Stimulated activated naive CD8-positive, alpha-beta T cell treated with anti-CD3 and anti-CD28 coated beads, Interleukin-15, Interleukin-2, amounts not matched to agents 100 ng/mL and 50 ng/mL, for 24 hours (primary cell): ENCODE measurements around the gene CRABP2.

Source experiments
- H3K27ac Mint-ChIP-seq: one replicate; pipeline ENCODE4 v1.8.0; 2021; ENCODE audit warnings: mild to moderate bottlenecking, mixed read lengths
- H3K27me3 Mint-ChIP-seq: one replicate; pipeline ENCODE4 v1.8.0; 2021; ENCODE audit warnings: mixed read lengths
- H3K36me3 Mint-ChIP-seq: one replicate; pipeline ENCODE4 v1.8.0; 2021; ENCODE audit warnings: low read depth, mixed read lengths
- H3K4me1 Mint-ChIP-seq: one replicate; pipeline ENCODE4 v1.8.0; 2021; ENCODE audit warnings: low read depth, mixed read lengths
- H3K4me3 Mint-ChIP-seq: one replicate; pipeline ENCODE4 v1.8.0; 2021; ENCODE audit warnings: mild to moderate bottlenecking, mixed read lengths
- H3K9me3 Mint-ChIP-seq: one replicate; pipeline ENCODE4 v1.8.0; 2021; ENCODE audit warnings: mixed read lengths

CRABP2 gene

DNA sequence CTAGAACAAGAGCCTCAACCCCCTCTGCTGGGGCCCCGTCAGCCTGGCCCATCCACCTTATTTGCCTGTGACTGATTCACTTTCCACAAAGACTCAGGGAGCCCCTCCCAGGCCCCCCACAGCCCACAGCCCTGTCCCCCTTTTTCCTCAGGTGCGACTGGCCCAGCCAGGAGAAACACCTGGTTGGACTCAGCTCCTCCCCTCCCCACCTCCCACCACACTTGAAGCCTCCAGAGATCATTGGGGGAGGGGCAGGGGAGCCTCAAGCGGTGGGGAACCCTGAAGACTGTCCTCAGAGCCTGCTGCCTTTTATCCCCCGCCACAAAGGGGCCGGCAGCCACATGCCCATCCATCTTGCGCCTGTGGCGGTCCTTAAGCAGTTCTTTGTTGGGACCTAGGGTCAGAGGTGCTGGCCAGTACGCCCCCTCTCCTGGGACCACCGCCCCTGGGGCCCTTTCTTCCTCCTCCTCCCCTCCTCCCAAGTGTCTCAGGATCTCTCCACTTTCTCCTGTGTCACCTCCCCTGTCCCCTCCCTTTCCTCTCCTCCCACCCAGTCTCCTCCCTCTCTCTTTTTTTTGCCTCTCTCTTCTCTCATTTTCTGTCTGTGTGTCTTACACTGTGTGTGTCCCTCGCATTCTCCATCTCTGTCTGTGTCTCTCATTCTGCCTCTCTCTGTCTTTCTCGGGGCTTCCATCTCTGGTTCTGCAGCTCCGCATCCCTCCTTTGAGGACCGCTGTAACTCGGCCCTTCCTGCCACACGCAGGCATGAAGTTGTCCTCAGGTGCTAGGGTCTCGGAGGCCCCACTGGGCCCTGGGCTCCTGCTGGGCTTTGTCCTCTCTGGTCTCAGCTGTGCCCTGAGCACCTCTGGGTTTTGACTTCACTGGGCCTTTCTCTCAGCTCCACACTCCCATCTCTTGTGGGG is 12.2 kb downstream of the CRABP2 start:
- Mint-ChIP-seq H3K36me3 (no peaks in the 10 kb centered on the region), H3K27me3 (peaks cover 65% of the 10 kb centered on the region), H3K4me1 (peaks cover 17% of the 10 kb centered on the region), H3K9me3 (no peaks in the 10 kb centered on the region), H3K4me3 (no peak overlapping the region), H3K27ac (no peak overlapping the region)

DNA sequence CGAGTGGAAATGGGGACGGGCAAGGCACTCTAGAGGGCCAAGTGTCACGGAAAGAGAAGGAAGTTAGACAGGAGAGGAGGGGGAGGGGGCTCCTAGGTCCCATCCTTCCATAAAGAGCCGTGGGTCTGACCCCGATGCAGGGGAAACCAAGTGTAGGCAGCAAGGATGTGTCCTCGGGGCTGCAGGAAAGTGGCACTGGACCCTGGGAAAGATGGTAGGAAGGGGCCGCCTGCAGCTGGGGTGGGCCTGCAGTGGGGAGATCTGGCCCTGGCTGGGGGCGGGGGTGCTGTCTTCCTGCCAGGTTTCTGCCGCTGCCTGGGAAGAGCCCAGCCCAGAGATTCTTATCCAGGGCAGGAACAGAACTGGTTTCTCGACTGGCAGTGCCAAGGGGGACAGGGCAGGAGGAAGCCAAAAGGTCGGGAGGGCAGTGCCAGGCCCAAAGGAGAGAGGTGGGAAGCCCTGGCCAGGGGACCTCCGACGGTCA is 12.9 kb downstream of the CRABP2 start:
- H3K4me3 Mint-ChIP-seq = no peak overlapping the region
- no peak overlapping the region for H3K27ac Mint-ChIP-seq
- peaks cover 66% of the 10 kb centered on the region for H3K27me3 Mint-ChIP-seq
- no peaks in the 10 kb centered on the region for H3K36me3 Mint-ChIP-seq
- H3K9me3 Mint-ChIP-seq = no peaks in the 10 kb centered on the region
- peaks cover 17% of the 10 kb centered on the region for H3K4me1 Mint-ChIP-seq

DNA sequence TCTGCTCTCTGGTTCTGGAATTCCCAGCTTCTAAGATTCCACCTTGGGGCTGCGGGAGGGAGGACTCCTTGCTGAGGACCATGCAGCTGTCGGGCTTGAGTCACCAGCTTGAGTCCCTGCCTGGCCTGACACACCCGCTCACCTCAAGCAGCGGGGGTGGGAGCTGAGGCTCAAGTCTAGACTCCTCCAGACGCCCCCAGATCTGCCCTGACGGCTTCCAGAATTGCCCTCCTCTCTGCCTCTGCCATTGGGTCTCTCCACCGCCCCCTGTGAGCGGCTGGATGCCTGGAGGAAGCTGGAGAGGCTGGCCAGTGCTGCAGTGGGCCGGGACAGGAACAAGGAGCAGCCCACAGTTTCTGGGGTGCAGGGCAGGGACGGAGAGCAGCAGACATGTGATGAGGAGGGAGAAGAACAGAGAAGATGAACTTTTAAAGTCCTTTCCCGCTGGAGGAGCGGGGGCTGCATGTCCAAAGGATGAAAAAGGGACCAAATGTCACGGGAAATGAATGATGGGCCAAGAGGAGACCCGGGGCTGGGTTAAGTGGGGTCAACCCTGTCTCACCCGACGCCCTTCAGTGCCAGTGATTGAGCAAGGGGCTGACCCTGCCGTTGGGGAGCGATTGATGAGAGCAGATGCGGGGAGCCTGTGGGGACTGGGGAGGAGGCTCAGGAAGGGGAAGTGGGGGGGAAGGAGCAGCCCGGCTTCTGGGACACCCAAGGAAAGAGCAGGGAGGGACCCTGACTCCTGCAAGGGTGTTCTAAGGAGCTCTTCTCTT is 13.5 kb downstream of the CRABP2 start:
- Mint-ChIP-seq H3K4me3 (no peak overlapping the region), H3K27ac (no peak overlapping the region), H3K4me1 (peaks cover 17% of the 10 kb centered on the region), H3K36me3 (no peaks in the 10 kb centered on the region), H3K27me3 (peaks cover 61% of the 10 kb centered on the region), H3K9me3 (no peaks in the 10 kb centered on the region)

DNA sequence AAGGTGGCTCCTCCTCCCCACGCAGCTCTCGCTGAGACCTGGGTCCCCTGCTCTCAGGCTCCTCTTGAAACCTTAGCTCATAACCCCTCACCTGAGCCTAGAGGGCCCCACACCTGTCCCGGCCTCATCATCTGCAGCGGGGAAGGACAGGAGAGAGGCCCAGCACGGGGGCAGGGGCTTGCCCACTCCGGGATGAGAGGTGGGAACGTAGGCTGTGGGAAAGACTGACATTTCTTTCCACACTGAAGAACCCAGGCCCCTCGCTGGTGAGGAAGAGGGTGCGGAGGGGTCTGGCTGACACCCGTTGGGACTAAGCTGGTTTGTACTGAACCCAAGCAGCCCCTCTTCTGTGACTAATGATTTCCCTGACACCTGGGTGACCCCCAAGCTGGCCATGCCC is 14.2 kb downstream of the CRABP2 start:
- no peaks in the 10 kb centered on the region for H3K36me3 Mint-ChIP-seq
- H3K4me1 Mint-ChIP-seq = peaks cover 17% of the 10 kb centered on the region
- no peak overlapping the region for H3K4me3 Mint-ChIP-seq
- no peaks in the 10 kb centered on the region for H3K9me3 Mint-ChIP-seq
- peaks cover 56% of the 10 kb centered on the region for H3K27me3 Mint-ChIP-seq
- H3K27ac Mint-ChIP-seq = no peak overlapping the region

DNA sequence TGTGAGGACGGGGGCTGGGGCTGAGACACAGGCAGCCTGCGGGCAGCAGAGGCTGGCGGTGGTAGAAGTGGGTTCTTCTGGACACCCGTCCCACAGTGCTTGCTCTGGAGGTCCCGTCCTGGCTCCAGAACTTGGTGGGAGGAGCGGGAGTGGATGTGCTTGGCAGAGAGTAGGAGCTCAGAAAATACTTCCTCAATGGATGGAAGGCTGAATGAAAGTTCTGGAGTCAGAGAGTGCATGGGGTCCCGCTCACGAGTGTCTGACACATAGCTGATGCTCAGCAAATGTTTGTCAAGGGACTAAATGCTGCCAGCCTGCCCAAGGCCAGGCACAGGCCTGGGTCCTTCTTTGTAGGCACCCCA is 14.7 kb downstream of the CRABP2 start:
- Mint-ChIP-seq H3K4me1 (peaks cover 17% of the 10 kb centered on the region), H3K27me3 (peaks cover 56% of the 10 kb centered on the region), H3K36me3 (no peaks in the 10 kb centered on the region), H3K27ac (no peak overlapping the region), H3K9me3 (no peaks in the 10 kb centered on the region), H3K4me3 (no peak overlapping the region)

DNA sequence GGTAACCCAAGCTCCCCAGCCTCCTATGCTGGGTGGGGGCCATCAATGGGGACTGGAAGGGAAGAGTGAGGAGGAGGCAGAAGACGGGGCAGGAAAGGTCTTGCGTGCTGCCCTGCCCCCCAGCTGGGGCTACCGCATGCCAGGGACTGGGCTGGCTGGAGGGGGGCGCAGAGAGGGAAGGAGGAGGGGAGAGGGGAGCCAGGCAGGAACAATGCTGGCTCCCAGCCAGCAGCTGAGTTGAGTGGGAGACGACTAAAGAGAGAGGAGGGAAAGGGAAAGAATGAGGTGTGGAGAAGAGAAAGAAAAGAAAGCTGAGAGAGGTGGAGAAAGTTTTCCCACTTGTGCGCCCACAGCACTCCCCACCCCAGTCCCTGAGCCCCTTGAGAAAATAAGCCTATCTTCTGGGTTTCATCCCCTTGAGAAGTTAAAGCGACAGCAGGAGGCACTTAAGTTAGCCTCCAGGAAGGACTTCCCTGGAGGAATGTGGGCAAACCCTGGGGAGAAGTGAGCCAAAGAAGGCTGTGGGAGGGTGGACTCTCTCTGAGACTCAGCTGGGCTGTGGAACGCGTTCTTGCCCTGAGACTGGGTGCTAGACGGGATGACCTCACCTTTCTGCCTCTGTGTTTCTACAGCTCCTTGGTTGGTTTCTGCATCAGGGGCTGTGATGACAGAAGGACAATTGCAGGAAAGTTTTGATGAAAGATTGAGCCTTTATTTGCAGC is 15.3 kb downstream of the CRABP2 start:
- Mint-ChIP-seq H3K4me3 (no peak overlapping the region), H3K27me3 (peaks cover 56% of the 10 kb centered on the region), H3K4me1 (peaks cover 17% of the 10 kb centered on the region), H3K36me3 (no peaks in the 10 kb centered on the region), H3K27ac (no peak overlapping the region), H3K9me3 (no peaks in the 10 kb centered on the region)

DNA sequence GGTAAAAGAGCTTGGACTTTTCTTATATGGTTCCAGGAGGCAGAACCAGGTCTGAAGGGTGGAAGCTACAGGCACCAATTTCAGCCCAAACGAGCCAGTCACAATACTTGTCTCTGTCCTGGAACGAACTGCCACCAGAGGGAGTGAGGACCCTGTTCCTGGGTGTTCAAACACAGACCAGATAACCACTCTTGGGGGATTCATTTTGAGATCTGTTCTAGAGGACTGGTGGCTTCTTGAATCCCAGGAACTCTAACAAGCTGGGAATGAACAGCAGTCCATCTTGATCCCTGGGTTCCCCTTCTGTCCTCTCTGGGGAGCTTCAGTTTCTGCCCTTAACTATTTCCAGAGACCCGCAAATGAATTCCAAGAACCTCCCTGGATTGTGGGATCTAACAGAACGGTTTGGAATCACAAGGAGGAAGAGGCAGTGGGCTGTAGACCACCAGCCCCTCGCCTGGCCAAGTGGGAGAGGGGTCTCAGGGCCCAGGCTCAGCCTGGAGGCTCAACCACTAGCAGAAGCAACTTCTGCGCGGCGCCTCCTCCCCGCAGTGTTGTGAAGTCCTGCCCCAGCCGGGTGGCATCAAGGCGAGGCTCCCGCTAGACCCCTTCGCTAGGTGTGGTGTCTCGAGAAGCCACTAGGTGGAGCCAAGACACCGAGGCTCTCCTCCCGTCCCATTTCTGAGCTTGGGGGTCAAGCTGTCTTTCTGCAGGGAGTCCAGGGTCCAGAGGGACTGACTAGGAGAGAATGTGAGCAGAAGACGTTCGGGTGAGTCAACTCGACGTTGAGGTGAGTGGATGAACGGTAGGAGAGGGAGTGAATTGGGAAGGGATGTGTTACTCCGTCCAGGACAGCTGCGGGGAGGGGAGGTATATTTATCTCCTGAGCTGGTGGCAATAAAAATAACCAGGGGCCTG is 16.1 kb downstream of the CRABP2 start:
- Mint-ChIP-seq H3K4me3 (no peak overlapping the region), H3K27me3 (peaks cover 55% of the 10 kb centered on the region), H3K4me1 (peaks cover 23% of the 10 kb centered on the region), H3K36me3 (no peaks in the 10 kb centered on the region), H3K9me3 (no peaks in the 10 kb centered on the region), H3K27ac (no peak overlapping the region)

DNA sequence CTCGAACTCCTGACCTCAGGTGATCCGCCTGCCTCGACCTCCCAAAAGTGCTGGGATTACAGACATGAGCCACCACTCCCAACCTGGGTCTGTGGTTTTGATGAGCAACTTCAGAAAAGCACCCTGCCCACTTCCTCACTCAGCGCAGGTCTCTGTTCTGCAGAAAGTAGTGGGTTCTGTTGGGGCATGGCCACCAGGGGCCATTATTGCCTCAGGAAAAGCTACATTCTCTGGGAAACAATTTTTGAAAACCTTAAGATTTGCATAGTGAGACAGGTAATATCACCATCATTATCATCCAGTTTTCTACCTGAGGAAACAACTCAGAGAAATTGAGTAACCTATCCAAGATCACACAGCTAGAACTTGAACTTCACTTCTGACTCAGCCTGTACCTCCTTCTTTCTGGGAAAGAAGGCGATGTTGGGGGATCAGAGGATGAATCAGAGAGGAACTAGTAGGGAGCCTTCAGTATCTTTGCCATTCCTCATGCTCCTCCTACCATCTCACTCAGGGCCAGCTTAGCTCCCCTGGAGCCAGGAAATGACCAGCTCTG is 21.1 kb downstream of the CRABP2 start:
- H3K9me3 Mint-ChIP-seq = no peaks in the 10 kb centered on the region
- H3K4me3 Mint-ChIP-seq = no peak overlapping the region
- peaks cover 35% of the 10 kb centered on the region for H3K27me3 Mint-ChIP-seq
- no peaks in the 10 kb centered on the region for H3K36me3 Mint-ChIP-seq
- H3K27ac Mint-ChIP-seq = no peak overlapping the region
- H3K4me1 Mint-ChIP-seq = peaks cover 19% of the 10 kb centered on the region

DNA sequence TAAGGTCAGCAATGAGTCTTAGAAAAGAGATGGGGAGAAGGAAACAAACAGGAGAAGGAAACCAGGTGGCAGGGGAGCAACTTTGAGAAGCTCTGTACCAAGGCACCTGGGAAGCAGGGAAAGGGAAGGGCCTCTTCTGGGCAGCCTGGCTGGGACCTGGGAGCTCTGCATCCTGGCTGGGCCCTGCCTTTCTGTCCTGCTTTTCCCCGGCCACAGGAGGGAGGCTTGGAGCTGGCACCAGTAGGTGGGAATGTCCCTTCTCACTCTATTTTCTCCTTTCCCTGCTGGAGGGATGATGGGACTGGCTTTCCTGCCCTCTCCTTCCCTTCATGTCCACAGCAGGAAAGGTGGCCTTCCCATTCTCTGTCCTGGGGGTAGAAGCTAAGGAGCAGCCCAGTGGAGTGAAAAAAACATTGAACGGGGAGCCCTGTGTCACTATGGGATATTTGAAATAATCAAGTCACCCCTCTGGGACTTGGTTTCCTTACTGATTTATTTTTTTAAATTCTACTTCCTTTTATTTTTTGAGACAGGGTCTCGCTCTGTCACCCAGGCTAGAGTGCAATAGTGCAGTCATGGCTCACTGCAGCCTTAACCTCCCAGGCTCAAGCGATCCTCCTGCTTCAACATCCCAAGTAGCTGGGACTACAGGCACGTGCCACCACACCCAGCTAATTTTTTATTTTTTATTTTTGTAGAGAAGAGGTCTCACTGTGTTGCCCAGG is 23.1 kb downstream of the CRABP2 start:
- Mint-ChIP-seq H3K27ac (no peak overlapping the region), H3K36me3 (no peaks in the 10 kb centered on the region), H3K9me3 (no peaks in the 10 kb centered on the region), H3K27me3 (peaks cover 42% of the 10 kb centered on the region), H3K4me3 (no peak overlapping the region), H3K4me1 (peaks cover 31% of the 10 kb centered on the region)

DNA sequence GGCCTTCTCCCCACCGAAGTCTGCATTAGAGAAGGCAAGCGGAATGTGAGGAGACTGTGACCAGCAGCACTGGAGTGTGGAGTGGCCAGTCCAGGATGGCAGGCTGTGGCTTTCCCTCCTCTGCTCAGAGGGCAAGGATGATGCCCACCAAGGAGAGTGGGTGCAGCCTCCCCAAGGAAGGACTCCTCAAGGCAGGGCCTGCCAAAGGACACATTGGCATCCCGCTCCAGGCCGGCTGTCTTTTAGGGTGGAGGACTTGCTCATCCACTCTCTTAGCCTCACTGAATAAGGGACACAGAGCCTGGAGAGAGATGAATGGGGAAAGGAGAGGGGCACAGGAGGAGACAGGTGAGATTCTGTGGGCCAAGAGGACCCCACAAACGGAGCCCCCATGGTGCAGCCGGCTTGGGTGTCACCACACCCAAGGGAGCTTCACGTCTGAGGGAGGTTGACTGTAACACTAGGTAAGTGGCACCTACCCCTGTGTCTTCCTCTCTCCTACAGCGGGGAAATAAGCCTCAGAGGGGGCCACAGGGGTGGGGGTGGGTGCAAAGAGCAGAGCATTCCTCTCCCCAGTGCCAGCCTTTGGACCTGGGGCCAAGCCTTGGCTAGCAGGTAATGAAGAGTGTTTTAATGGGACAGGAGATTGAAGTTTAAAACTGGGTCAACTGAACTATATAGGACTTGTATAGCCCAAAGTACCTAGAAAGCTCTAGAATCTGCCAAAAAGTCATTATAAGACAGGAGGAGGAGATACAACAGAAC is 24.0 kb downstream of the CRABP2 start:
- Mint-ChIP-seq H3K27ac (no peak overlapping the region), H3K9me3 (no peaks in the 10 kb centered on the region), H3K4me1 (peaks cover 31% of the 10 kb centered on the region), H3K27me3 (peaks cover 47% of the 10 kb centered on the region), H3K4me3 (no peak overlapping the region), H3K36me3 (no peaks in the 10 kb centered on the region)

DNA sequence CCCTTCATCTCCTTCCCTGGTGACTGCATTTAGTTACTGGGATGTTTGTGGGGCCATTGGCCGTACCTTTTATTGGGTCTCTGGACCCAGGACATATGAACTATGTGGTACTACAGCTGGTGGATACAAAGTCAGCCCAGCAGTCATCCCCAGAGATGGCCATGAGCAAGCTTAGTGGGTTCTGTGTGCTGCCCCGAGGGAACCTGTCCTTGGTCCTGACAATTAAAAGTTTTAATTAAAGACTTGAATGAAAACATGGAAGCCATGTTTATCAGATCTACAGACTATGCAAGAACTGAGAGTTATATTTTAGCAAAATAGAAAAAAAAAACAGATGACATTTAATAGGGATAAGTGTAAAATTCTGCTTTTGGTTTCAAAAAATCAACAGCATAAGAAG is 25.3 kb downstream of the CRABP2 start:
- H3K27ac Mint-ChIP-seq = no peak overlapping the region
- peaks cover 31% of the 10 kb centered on the region for H3K4me1 Mint-ChIP-seq
- H3K36me3 Mint-ChIP-seq = no peaks in the 10 kb centered on the region
- H3K4me3 Mint-ChIP-seq = no peak overlapping the region
- no peaks in the 10 kb centered on the region for H3K9me3 Mint-ChIP-seq
- peaks cover 57% of the 10 kb centered on the region for H3K27me3 Mint-ChIP-seq

DNA sequence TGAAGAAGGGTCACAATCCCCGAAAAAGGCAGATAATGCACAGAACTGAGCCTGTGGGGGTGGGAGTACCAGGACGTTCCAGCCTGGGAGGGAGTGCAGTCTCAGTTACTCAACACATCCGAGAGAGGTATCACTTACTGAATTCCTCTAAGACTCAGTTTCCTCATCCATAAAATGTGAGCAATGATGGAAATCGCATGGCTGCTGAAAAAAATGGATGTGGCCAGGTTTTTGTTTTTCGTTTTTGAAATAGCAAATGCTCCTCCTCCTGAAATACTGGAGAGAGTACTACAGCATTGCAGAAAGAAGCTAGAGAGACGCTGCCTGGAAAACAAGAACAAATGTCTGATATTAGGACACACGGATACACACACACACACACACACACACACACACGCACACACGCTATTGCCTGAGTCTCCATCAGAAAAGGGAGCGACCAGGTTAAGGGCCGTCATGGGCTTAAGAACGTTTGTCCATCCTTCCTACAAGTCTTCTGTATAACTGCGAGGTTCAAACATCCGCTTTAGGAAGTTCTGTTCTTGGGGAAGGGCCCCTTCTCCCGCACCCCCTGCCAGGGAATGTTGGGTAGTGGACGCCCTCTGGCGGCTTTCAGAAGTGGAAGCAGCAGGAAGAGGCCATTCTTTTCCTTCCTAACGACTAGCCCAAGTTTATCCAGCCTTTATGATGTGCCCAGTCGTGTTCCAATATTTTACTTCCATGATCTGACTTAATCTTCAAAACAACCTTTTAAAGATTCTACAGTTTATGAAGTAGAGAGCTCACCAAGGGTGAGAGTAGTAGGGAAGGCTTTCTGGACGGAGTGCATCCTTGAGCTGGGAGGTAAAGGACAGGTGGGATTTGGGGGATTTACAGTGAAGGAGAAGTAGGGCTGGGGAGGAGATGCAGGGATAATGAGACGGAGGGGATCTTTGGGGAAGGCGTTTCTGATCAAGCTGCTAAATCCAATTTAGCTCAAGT is 27.5 kb downstream of the CRABP2 start:
- H3K27ac Mint-ChIP-seq = no peak overlapping the region
- H3K27me3 Mint-ChIP-seq = peaks cover 68% of the 10 kb centered on the region
- no peaks in the 10 kb centered on the region for H3K9me3 Mint-ChIP-seq
- peak overlapping the region; percentile 22 for H3K4me3 Mint-ChIP-seq
- H3K4me1 Mint-ChIP-seq = peaks cover 12% of the 10 kb centered on the region
- H3K36me3 Mint-ChIP-seq = no peaks in the 10 kb centered on the region
